BLaER1 treated with 17β-estradiol and CSF1 and Interleukin-3, amounts not matched to agents 10 nM and 100 nM (cell line): ENCODE results near the gene LOXL1.

ENCODE experiments used
- H3K27ac ChIP-seq, 11 experiments: shearing (Covaris generic); formaldehyde crosslinking; 2 replicates each; pipeline ENCODE4 v1.8.1; 2022
- H3K27me3 ChIP-seq, 11 experiments: shearing (Covaris generic); formaldehyde crosslinking; 2 replicates each; pipeline ENCODE4 v1.8.1; 2022
- H3K36me3 ChIP-seq, 11 experiments: shearing (Covaris generic); formaldehyde crosslinking; 2 replicates each; pipeline ENCODE4 v1.8.1; 2022
- H3K4me1 ChIP-seq, 10 experiments: shearing (Covaris generic); formaldehyde crosslinking; 2 replicates each; pipeline ENCODE4 v1.8.1; 2022
- H3K4me2 ChIP-seq, 11 experiments: shearing (Covaris generic); formaldehyde crosslinking; 2 replicates each; pipeline ENCODE4 v1.8.1; 2022
- H3K4me3 ChIP-seq, 10 experiments: shearing (Covaris generic); formaldehyde crosslinking; 2 replicates each; pipeline ENCODE4 v1.8.1; 2022
- H3K9ac ChIP-seq, 11 experiments: shearing (Covaris generic); formaldehyde crosslinking; 2 replicates each; pipeline ENCODE4 v1.8.1; 2022
- H3K9me3 ChIP-seq, 11 experiments: shearing (Covaris generic); formaldehyde crosslinking; replicated peaks in 1 of 11; 2 replicates each; pipeline ENCODE4 v1.8.1; 2022
- H4K20me1 ChIP-seq, 11 experiments: shearing (Covaris generic); formaldehyde crosslinking; 2 replicates each; pipeline ENCODE4 v1.8.1; 2022
- Cebpa-rat ChIP-seq, 11 experiments: shearing (Covaris generic); IDR thresholded peaks; 2 replicates each; pipeline ENCODE4 v1.8.1; 2022

The LOXL1 gene

DNA sequence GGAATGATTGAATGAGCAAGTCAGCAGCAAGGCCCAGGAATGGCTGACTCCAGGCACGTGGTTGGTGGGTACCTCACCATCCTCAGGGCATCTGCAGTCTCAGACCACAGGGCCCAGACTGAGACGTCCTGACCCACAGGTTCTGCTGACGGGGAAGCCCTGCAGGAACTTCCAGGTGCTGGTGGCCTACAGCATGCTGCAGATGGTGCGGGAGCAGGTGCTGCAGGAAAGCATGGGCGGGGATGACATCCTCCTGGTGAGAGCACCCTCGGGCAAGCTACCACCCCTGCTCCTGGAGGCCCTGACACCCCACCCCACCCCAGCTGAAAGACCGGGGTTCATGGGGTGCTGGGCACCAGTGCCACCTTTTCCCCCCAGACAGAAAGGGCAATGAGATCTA lies 38.8 kb upstream of the LOXL1 start:
- H3K4me1 ChIP-seq = no peaks in the 10 kb centered on the region
- H3K4me2 ChIP-seq = no peak overlapping the region
- H3K9ac ChIP-seq = no peak overlapping the region
- no peaks in the 10 kb centered on the region for H3K27me3 ChIP-seq
- H3K9me3 ChIP-seq = peaks cover 13 to 15% (median 14%) of the 10 kb centered on the region in 11 experiments
- H3K27ac ChIP-seq = no peak overlapping the region
- no peaks in the 10 kb centered on the region; a peak in 3 of 22 replicates for H3K36me3 ChIP-seq
- TF ChIP-seq Cebpa-rat (IDR thresholded peaks at IDR 0.05) = no peak
- no peak overlapping the region for H3K4me3 ChIP-seq
- no peaks in the 10 kb centered on the region; a peak in 1 of 22 replicates for H4K20me1 ChIP-seq

DNA sequence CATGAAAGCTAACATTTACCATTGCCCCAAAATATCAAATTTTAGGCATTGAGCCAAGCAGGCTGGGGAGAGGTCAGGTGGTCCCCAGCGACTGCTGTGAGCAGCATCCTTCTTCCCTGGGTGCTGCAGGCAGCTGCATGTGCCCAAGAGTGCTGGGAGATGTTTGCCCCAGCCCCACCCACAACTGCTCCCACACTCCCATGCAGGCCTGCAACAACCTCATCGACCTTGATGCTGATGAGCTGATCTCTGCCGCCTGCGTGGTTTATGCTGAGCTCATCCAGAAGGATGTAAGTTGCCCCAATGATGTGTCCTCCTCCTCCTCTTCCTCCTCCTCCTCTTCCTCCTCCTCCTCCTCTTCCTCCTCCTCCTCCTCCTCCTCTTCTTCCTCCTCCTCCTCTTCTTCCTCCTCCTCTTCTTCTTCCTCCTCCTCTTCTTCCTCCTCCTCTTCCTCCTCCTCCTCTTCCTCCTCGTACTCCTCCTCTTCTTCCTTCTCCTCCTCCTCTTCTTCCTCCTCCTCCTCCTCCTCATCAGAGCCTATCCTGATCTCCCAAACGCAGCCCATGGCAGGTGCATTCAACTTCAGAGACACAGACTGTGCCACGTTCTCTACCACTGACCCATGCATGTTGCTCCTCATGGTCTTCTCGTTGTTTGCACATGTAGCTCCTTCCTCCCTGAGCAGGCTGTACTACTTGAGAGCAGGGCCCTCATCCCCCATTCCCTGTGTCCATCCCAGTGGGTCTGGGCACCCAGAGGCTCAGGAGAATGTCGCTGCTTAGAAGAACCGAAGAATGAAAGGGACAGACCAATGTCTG lies 37.8 kb upstream of the LOXL1 start:
- no peaks in the 10 kb centered on the region; a peak in 3 of 22 replicates for H3K36me3 ChIP-seq
- H3K4me1 ChIP-seq = no peaks in the 10 kb centered on the region
- H3K9me3 ChIP-seq = peaks cover 21 to 24% (median 23%) of the 10 kb centered on the region in 11 experiments
- no peak for TF ChIP-seq Cebpa-rat (IDR thresholded peaks at IDR 0.05)
- no peaks in the 10 kb centered on the region; a peak in 1 of 22 replicates for H4K20me1 ChIP-seq
- no peak overlapping the region for H3K27ac ChIP-seq
- H3K4me3 ChIP-seq = no peak overlapping the region
- no peak overlapping the region for H3K4me2 ChIP-seq
- H3K27me3 ChIP-seq = no peaks in the 10 kb centered on the region
- H3K9ac ChIP-seq = no peak overlapping the region

- TF ChIP-seq Cebpa-rat (IDR thresholded peaks at IDR 0.05) = no peak
- Histone ChIP-seq H3K4me3 (no peak overlapping the region), H3K4me1 (no peaks in the 10 kb centered on the region), H3K4me2 (no peak overlapping the region), H3K9me3 (peaks cover 21 to 31% (median 24%) of the 10 kb centered on the region in 11 experiments), H3K27me3 (no peaks in the 10 kb centered on the region), H3K36me3 (no peaks in the 10 kb centered on the region; a peak in 3 of 22 replicates), H4K20me1 (no peaks in the 10 kb centered on the region; a peak in 1 of 22 replicates), H3K9ac (no peak overlapping the region), H3K27ac (no peak overlapping the region)
Measured at GRCh38 chr15:73889053-73889761, 37.1 kb upstream of the LOXL1 start.

DNA sequence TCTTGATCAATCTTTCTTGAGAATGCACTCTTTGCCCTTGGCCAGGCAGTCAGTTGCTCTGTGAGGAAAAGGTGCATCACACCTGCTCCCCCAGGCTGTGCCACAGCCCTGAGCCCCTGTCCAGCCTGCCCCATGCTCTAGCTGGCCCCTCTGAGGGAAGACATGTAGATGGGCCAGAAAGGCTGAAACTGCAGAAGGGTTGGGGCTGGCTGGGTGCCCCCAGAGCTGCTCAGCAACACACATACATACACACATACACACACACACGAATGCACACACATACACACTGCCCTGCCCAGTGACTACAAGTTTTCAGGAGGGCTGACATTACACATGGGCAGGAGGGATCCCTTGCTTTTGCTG lies 36.5 kb upstream of the LOXL1 start:
- no peak overlapping the region for H3K27ac ChIP-seq
- no peaks in the 10 kb centered on the region; a peak in 3 of 22 replicates for H3K36me3 ChIP-seq
- H3K4me3 ChIP-seq = no peak overlapping the region
- no peaks in the 10 kb centered on the region for H3K27me3 ChIP-seq
- H3K9ac ChIP-seq = no peak overlapping the region
- no peaks in the 10 kb centered on the region; a peak in 1 of 22 replicates for H4K20me1 ChIP-seq
- H3K4me1 ChIP-seq = no peaks in the 10 kb centered on the region
- H3K9me3 ChIP-seq = peaks cover 21 to 31% (median 24%) of the 10 kb centered on the region in 11 experiments
- H3K4me2 ChIP-seq = no peak overlapping the region
- no peak for TF ChIP-seq Cebpa-rat (IDR thresholded peaks at IDR 0.05)

DNA sequence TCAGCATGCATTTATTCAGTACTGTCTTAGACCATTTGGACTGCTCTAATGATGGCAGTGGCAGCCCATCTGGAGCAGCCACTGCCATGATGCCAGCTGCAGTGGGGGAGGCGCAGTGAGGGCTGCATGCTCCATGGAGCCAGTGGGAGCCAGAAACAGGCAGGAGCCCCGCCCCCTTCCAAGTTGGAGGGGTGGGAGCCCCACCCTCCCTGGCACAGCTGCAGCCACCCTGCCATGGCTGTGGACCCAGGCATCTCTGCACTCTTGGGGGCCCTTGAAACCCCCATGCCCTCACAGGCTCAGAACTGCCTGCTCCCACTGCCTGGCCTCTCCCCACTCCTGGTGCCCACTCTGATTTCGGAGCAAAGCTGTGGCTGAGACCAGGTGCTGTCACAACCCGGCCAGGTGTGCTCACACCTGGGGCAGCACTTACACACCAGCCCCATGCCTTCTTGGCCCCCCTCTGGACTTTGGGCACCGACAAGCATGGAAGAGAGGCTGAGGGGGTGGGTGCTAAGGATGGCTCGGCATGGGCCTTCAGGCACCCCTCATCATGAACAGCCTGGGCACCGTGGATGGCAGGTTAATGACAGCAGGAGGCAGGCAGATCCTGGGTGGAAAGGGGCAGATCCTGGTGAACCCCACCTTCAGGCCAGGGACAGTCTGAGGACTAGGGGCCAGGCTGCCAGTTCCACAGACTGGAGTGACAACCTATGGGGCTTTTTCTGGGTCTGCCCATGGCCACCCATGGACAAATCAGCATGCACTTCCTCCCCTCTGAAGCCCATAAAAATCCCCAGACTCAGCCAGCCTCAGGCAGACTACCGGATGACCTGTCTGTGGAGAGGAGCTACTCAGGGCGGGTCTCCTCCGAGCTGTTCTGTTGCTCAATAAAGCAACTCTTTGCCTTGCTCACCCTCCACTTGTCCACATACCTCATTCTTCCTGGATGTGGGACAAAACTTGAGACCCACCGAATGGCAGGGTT lies 34.6 kb upstream of the LOXL1 start:
- Histone ChIP-seq H3K4me2 (no peak overlapping the region), H3K4me1 (no peaks in the 10 kb centered on the region), H3K27ac (no peak overlapping the region), H3K4me3 (no peak overlapping the region), H3K9me3 (peaks cover 21 to 31% (median 24%) of the 10 kb centered on the region in 11 experiments), H3K9ac (no peak overlapping the region), H3K36me3 (no peaks in the 10 kb centered on the region; a peak in 3 of 22 replicates), H4K20me1 (no peaks in the 10 kb centered on the region), H3K27me3 (no peaks in the 10 kb centered on the region)
- TF ChIP-seq Cebpa-rat (IDR thresholded peaks at IDR 0.05) = no peak

GRCh38 chr15:73892446-73893226 lies 33.6 kb upstream of the LOXL1 start:
- Histone ChIP-seq H3K4me3 (no peak overlapping the region), H3K27me3 (no peaks in the 10 kb centered on the region), H3K36me3 (no peaks in the 10 kb centered on the region; a peak in 3 of 22 replicates), H4K20me1 (no peaks in the 10 kb centered on the region), H3K9me3 (peaks cover 21 to 31% (median 24%) of the 10 kb centered on the region in 11 experiments), H3K9ac (no peak overlapping the region), H3K27ac (no peak overlapping the region), H3K4me1 (peaks cover 0 to under 1% (median 0%) of the 10 kb centered on the region in 10 experiments; a peak in 1 of 20 replicates), H3K4me2 (no peak overlapping the region)
- TF ChIP-seq Cebpa-rat (IDR thresholded peaks at IDR 0.05) = no peak

GRCh38 chr15:73894133-73894814 lies 32.0 kb upstream of the LOXL1 start:
- peaks cover 21 to 31% (median 24%) of the 10 kb centered on the region in 11 experiments for H3K9me3 ChIP-seq
- TF ChIP-seq Cebpa-rat (IDR thresholded peaks at IDR 0.05) = no peak
- no peak overlapping the region for H3K4me3 ChIP-seq
- no peak overlapping the region for H3K9ac ChIP-seq
- H3K36me3 ChIP-seq = no peaks in the 10 kb centered on the region; a peak in 3 of 22 replicates
- no peaks in the 10 kb centered on the region for H4K20me1 ChIP-seq
- no peak overlapping the region for H3K4me2 ChIP-seq
- no peaks in the 10 kb centered on the region for H3K27me3 ChIP-seq
- H3K27ac ChIP-seq = no peak overlapping the region
- peaks cover 0 to 5% (median 0%) of the 10 kb centered on the region in 10 experiments; a peak in 1 of 20 replicates for H3K4me1 ChIP-seq
